Measurements from ENCODE around the gene GALNT14. TPM values are rescaled to one million over a fixed set of nuclear protein-coding genes. Genes with fewer than 3 reads are reported as not detected.

GALNT14 gene
- total RNA-seq, 4 donors from 2014 or later = 0.15 to 0.62 (median 0.35) TPM; not detected in 1

DNA sequence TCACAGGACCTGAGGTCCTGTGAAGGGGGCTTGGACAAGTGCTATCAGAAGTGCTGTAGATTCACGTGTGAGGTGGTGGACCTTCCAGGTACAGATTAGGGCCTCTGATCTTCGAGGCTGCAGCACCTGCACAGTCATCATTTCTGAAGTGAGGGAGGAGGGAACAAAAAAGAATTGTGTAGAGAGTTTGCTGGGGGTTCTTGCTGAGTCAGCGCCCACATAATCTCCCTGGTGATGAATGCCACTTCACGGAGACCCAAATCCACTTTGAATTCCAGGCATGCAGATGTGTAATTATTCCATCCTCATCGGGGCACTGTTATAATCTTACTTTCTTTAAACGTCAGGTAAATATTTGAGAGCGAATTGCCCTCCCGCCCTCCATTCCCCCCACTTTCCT is 202.4 kb downstream of the GALNT14 start:
- H3K9me3 ChIP-seq = no peaks in the 10 kb centered on the region
- ATAC-seq = no peak
- no peaks in the 10 kb centered on the region for H3K27me3 ChIP-seq
- no peaks in the 10 kb centered on the region for H3K36me3 ChIP-seq
- no peak for TF ChIP-seq CTCF (IDR thresholded peaks at IDR 0.05)
- no peak for TF ChIP-seq EP300 (IDR thresholded peaks at IDR 0.05)
- TF ChIP-seq POLR2A (IDR thresholded peaks at IDR 0.05) = no peak
- no peak for TF ChIP-seq POLR2AphosphoS5 (IDR thresholded peaks at IDR 0.05)
- H3K27ac ChIP-seq = no peak overlapping the region
- H3K4me3 ChIP-seq = no peak overlapping the region
- H3K4me1 ChIP-seq = no peaks in the 10 kb centered on the region
- WGBS, 2 donors (ENCODE audit: low coverage in 1 of 2) = 57 to 83% methylated on average over 4 to 8 of the region's 8 CpGs

GRCh38 chr2:30934066-30934465 is 204.2 kb downstream of the GALNT14 start:
- Histone ChIP-seq H3K36me3 (no peaks in the 10 kb centered on the region), H3K27ac (no peak overlapping the region), H3K4me1 (no peaks in the 10 kb centered on the region), H3K4me3 (no peak overlapping the region), H3K27me3 (no peaks in the 10 kb centered on the region), H3K9me3 (no peaks in the 10 kb centered on the region)
- 71 to 81% methylated on average over 5 to 6 of the region's 7 CpGs for WGBS, 2 donors (ENCODE audit: low coverage in 1 of 2)
- TF ChIP-seq CTCF (IDR thresholded peaks at IDR 0.05) = no peak
- no peak for TF ChIP-seq POLR2AphosphoS5 (IDR thresholded peaks at IDR 0.05)
- no peak for TF ChIP-seq EP300 (IDR thresholded peaks at IDR 0.05)
- ATAC-seq = no peak

DNA sequence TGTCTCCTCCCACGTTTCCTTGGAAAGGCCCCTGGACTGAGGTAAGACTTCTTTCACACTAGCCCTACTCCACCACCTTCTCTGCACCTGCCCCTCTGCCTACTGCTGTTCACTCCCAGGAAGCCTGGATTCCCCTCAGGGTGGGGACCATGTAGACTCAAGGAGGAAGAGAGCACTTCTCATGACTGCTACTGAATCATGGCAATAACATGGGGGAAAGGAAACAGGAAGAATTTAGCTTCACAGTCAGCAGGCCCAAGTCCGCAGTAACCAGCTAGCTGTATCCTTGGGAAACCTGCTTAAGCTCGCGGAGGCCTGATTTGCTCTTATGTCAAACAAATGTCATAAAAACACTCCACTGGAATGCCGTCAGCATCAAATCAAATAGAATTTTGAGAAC is 204.7 kb downstream of the GALNT14 start:
- Histone ChIP-seq H3K27ac (no peak overlapping the region), H3K36me3 (no peaks in the 10 kb centered on the region), H3K9me3 (no peaks in the 10 kb centered on the region), H3K4me3 (no peak overlapping the region), H3K4me1 (no peaks in the 10 kb centered on the region), H3K27me3 (no peaks in the 10 kb centered on the region)
- no peak for TF ChIP-seq POLR2A (IDR thresholded peaks at IDR 0.05)
- no peak for TF ChIP-seq CTCF (IDR thresholded peaks at IDR 0.05)
- TF ChIP-seq POLR2AphosphoS5 (IDR thresholded peaks at IDR 0.05) = no peak
- TF ChIP-seq EP300 (IDR thresholded peaks at IDR 0.05) = no peak
- WGBS, 2 donors (ENCODE audit: low coverage in 1 of 2) = 73 to 93% methylated on average over 2 to 5 of the region's 5 CpGs
- no peak for ATAC-seq

DNA sequence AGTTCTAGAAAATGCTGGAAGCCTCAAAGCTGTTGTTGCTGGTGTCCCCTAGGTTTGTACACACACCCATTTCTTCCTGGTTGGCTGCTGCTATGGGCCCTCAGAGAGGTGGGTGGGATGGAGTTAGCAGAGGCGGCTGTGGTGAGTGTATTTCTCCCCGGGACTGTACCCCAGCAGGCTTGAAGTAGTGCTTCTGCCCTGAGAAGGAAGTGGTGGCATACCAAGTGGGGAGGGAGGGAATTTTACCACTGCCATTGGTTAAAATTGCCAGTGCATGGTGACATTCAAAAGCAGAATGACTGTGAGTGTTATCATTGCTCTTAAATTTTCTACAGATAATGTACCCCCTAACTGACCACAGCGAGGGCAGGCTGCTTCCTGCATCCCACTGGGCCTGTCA is 205.4 kb downstream of the GALNT14 start:
- Histone ChIP-seq H3K9me3 (no peaks in the 10 kb centered on the region), H3K36me3 (no peaks in the 10 kb centered on the region), H3K27me3 (no peaks in the 10 kb centered on the region), H3K4me1 (no peaks in the 10 kb centered on the region), H3K27ac (no peak overlapping the region), H3K4me3 (no peak overlapping the region)
- 80 to 92% methylated on average over 1 to 2 of the region's 3 CpGs for WGBS, 2 donors (ENCODE audit: low coverage in 1 of 2)
- ATAC-seq = no peak
- TF ChIP-seq CTCF (IDR thresholded peaks at IDR 0.05) = no peak
- no peak for TF ChIP-seq POLR2A (IDR thresholded peaks at IDR 0.05)
- TF ChIP-seq POLR2AphosphoS5 (IDR thresholded peaks at IDR 0.05) = no peak
- TF ChIP-seq EP300 (IDR thresholded peaks at IDR 0.05) = no peak

DNA sequence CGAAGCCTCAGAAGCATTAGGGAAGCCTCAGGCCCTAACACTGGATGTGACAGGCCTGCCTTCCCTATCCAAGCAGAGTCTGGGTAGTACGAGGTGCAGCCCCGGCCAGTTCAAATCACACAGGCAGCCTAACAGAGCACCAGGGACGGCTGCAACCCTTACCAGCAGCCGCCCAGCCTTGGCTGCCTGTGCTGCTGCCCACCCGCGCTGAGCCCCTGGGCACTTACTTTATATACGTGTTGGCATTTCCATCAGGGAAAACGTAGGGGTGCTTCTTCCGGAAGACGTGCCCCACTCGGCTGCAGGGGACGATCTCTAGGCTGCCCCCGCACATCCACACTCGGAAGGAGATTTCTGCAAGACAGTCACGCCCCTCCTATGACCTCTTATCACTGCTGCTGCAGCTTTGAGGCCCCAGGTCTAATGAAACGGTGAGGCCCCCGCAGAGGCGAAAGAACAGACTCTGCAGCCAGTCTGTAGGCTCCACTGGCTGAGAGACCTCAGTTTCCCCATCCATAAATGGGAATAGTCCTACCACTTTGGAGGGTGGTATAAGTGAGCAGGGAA is 206.3 kb downstream of the GALNT14 start:
- 80 to 100% methylated on average over 1 of the region's 19 CpGs for WGBS, 2 donors (ENCODE audit: low coverage in 1 of 2)
- no peak for ATAC-seq
- TF ChIP-seq EP300 (IDR thresholded peaks at IDR 0.05) (no peak), CTCF (IDR thresholded peaks at IDR 0.05) (no peak), POLR2A (IDR thresholded peaks at IDR 0.05) (no peak), POLR2AphosphoS5 (IDR thresholded peaks at IDR 0.05) (no peak)
- no peak overlapping the region for H3K27ac ChIP-seq
- no peaks in the 10 kb centered on the region for H3K27me3 ChIP-seq
- H3K36me3 ChIP-seq = no peaks in the 10 kb centered on the region
- no peak overlapping the region for H3K4me3 ChIP-seq
- no peaks in the 10 kb centered on the region for H3K4me1 ChIP-seq
- H3K9me3 ChIP-seq = no peaks in the 10 kb centered on the region

All from gastroesophageal sphincter (tissue), 4 donors.